ENCODE results near the gene ELF3. TPM values are rescaled to one million over a fixed set of nuclear protein-coding genes. Genes with fewer than 3 reads are reported as not detected.
A peak's percentile ranks its signal among the peaks of the same experiment; 100 is the strongest.
"Not testable (repeated sequence)": the region's sequence is repeated elsewhere in the genome, so short reads cannot be mapped to it uniquely, and the experiment has no call there.

Gene ELF3
- total RNA-seq, 1 experiment from 2014 or later: 8.9 TPM

DNA sequence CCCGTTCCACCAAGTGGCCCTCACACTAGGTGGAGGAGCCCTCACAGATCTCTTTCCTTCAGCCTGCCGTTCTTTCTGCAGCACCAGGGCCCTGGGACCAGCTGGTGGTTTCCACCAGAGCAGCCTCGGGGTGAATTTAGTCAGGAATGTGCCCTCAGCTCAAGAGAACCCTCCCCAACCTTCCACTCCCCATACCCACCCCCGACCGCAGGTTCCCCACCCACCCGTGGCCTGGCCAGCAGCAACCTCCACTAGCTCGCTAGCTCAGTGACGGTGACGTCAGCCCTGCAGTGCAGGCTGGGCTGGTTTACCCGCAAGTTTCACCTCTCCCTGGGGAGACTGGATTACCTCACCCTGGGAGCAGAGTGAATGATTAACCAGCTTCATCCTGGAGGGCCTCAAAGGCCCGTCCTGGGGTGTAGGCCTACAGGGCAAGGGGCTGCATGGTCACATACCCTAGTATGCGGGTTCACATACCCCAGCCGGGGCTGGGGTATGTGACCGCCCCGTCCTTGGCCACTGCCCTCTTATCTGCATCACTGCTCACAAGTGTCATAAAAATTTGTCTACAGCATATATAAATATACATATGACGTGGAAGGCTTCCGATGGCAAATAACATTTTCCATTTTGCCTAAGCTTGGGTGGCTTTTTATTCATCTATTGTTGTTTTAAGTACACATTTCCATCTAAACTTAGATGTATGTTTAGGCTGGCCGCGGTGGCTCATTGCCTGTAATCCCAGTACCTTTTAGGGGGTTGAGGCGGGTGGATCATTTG lies 24.5 kb downstream of the ELF3 start:
- DNase-seq (ENCODE audit: low spot score): peak; percentile 98

DNA sequence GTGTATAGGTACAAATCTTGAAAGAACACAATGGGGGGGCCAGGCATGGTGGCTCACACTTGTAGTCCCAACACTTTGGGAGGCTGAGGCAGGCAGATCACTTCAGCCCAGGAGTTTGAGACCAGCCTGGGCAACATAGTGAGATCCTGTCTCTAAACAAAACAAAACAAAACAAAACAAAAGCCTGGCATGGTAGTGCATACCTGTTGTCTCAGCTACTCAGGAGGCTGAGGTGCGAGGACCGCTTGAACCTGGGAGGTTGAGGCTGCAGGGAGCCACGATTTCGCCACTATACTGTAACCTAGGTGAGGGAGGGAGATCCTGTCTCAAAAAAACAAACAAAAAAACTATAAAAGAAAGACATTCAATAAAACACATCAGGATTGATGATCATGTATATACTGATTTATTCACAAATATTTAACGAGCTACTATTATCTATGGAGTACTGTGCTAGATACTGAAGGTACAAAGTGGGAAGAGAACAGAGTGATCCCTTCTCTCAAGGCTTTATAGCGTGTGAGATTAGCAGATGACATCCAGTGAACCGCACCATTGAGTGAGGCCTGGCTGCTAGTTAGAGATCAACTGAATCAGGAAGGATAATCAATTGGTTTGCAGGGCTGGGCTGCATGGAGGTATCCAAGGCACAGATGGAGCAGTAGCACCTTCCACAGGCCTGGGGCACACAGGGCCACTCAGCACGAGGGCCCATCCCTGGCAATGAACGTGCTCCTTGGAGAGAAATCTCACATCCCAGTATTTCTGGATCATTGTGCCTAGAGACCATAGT lies 26.4 kb downstream of the ELF3 start:
- DNase-seq (ENCODE audit: low spot score): no peak

- DNase-seq (ENCODE audit: low spot score): peak; percentile 68
These were observed 27.4 kb downstream of the ELF3 start for GRCh38 chr1:202037706-202038296.

GRCh38 chr1:202038688-202039346 lies 28.4 kb downstream of the ELF3 start:
- no peak for DNase-seq (ENCODE audit: low spot score)

GRCh38 chr1:202045705-202046104 lies 35.3 kb downstream of the ELF3 start:
- DNase-seq (ENCODE audit: low spot score): no peak

GRCh38 chr1:202046227-202046626 lies 35.8 kb downstream of the ELF3 start:
- DNase-seq (ENCODE audit: low spot score): no peak

- no peak for DNase-seq (ENCODE audit: low spot score)
These were observed 36.6 kb downstream of the ELF3 start for GRCh38 chr1:202046748-202047708.

DNA sequence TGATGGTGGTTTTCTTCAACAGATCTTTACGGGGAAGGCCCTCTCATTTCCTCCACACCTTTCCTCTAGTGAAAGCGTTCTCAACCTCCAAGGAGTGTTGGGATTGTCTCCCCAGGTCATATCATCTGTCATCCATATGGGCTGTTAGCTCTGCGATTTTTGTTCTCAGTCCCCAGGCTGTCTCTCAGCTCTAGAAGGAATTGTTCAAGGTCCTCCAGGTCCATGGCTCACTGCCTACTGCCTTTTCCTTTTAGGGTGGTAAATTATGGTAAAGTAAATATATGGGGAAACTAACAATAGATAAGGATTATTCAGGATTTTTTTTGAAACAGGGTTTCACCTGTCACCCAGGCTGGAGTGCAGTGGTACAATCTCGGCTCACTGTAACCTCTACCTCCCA lies 37.6 kb downstream of the ELF3 start:
- DNase-seq (ENCODE audit: low spot score): no peak

- no peak for DNase-seq (ENCODE audit: low spot score)
These were observed 38.7 kb downstream of the ELF3 start for GRCh38 chr1:202049129-202049528.

GRCh38 chr1:202054094-202054493 lies 43.7 kb downstream of the ELF3 start:
- no peak for DNase-seq (ENCODE audit: low spot score)

- not testable (repeated sequence) for DNase-seq (ENCODE audit: low spot score)
These were observed 44.3 kb downstream of the ELF3 start for GRCh38 chr1:202054673-202055072.

GRCh38 chr1:202056644-202057334 lies 46.4 kb downstream of the ELF3 start:
- DNase-seq (ENCODE audit: low spot score): peak; percentile 87

- not testable (repeated sequence) for DNase-seq (ENCODE audit: low spot score)
These were observed 46.9 kb downstream of the ELF3 start for GRCh38 chr1:202057335-202057704.

DNA sequence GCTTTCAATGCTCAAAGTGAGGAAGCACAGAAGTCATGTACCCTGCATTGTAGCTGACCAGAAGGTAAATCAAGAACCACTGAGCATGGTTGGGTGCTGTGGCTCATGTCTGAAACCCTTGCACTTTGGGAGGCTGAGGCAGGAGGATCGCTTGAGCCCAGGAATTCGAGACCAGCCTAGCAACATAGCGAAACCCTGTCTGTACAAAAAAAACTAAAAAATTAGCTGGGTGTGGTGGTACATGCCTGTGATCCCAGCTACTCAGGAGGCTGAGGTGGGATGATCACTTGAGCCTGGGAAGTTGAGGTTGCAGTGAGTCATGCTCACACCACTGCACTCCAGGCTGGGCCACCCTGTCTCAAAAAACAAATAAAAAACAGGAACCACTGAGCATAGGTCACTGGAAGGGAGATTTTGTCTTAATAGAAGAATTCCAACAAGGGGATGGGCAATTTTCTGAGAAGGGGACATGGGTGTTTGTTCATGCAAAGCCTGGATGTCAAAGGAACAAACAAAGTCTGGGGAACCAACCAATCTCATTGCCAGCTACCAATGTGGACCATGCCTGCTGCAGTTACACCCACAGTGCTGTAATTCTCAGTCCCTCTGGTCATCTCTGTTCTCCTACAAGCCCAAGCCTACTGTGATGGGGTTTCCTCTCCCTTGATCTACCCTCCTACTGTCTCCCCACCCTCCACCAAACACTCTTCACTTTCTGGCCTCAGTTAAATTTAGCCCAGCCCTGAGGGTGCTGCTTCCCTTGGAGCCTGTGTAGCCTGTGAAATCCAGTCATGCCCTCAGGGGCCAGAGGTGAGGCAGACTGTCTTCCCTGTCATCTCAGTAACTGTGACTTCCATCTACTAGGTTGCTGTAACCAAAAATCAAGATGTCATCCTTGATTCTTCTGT lies 47.9 kb downstream of the ELF3 start:
- peak; percentile 89 for DNase-seq (ENCODE audit: low spot score)

- DNase-seq (ENCODE audit: low spot score): no peak
These were observed 50.7 kb downstream of the ELF3 start for GRCh38 chr1:202061055-202061454.

DNA sequence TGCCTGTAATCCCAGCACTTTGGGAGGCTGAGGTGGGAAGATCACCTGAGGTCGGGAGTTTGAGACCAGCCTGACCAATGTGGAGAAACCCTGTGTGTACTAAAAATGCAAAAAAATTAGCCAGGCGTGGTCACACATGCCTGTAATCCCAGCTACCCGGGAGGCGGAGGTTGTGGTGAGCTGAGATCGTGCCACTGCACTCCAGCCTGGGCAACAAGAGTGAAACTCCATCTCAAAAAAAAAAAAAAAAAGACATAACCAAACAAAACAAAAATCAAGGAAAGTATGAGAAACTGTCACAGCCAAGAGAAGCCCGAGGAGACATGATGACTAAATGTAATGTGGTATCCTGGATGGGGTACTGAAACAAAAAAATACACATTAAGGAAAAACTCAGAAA lies 51.4 kb downstream of the ELF3 start:
- DNase-seq (ENCODE audit: low spot score): not testable (repeated sequence)

GRCh38 chr1:202062636-202063035 lies 52.2 kb downstream of the ELF3 start:
- not testable (repeated sequence) for DNase-seq (ENCODE audit: low spot score)

DNA sequence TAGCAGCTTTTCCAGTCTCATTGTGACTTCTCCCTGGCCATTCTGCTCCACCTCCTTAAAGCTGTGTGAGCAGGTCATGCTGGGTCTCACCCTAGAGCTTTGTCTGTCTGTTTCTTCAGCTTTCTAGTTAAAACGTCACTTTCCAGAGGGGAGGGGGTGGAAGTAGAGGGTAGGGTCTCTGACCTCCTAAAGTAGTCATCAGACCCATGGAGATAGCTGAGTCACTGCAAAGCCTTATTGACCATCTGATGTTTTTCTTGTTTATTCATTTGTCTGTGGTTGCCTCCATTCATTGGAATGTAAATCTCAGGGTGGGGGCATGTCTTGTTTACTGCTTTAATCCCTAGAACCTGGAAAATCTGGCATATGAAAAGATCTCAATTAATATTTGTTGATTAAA lies 52.7 kb downstream of the ELF3 start:
- peak; percentile 63 for DNase-seq (ENCODE audit: low spot score)

- DNase-seq (ENCODE audit: low spot score): not testable (repeated sequence)
These were observed 54.5 kb downstream of the ELF3 start for GRCh38 chr1:202064889-202065312.
